Measurements from ENCODE around the gene GJC3.
"Not testable (repeated sequence)": the region's sequence is repeated elsewhere in the genome, so short reads cannot be mapped to it uniquely, and the experiment has no call there.

The GJC3 gene

GRCh38 chr7:99928994-99929729 lies at the start of gene GJC3:
GJC3 (minus strand) TSS chr7:99929620; CDS start chr7:99929620, 0 bp downstream.
- DNase-seq, result peak; percentile 36

- DNase-seq, result no peak
These were observed 47.2 kb upstream of the GJC3 start for GRCh38 chr7:99976626-99977025.

GRCh38 chr7:99975782-99976521 lies 46.5 kb upstream of the GJC3 start, which contains the start of gene AZGP1:
AZGP1 (minus strand) TSS chr7:99976031; CDS start chr7:99976020, 11 bp downstream.
- DNase-seq, result no peak

GRCh38 chr7:99974681-99975080 lies 45.3 kb upstream of the GJC3 start:
- no peak for DNase-seq

GRCh38 chr7:99973817-99974216 lies 44.4 kb upstream of the GJC3 start:
- not testable (repeated sequence) for DNase-seq

DNA sequence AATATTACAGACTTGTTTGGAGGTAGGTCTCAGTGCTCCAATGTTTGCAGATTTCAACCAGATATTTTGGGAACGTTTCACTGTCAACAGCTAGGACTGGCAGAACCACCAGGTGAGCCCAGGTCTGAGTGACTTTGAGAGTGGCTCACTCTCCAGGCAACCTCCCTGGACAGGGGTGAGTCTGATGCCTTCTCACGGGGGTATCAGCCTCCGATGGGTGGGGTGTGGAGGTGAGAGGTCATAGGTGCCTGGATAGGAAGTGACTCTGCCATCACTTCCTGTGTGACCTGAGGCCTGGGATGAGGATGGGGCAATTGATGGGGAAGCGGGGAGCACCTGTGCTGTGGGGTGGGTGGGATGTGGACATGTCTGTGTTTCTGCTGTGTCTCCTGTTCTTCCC lies 41.8 kb upstream of the GJC3 start:
- no peak for DNase-seq

GRCh38 chr7:99969813-99970212 lies 40.4 kb upstream of the GJC3 start:
- not testable (repeated sequence) for DNase-seq

DNA sequence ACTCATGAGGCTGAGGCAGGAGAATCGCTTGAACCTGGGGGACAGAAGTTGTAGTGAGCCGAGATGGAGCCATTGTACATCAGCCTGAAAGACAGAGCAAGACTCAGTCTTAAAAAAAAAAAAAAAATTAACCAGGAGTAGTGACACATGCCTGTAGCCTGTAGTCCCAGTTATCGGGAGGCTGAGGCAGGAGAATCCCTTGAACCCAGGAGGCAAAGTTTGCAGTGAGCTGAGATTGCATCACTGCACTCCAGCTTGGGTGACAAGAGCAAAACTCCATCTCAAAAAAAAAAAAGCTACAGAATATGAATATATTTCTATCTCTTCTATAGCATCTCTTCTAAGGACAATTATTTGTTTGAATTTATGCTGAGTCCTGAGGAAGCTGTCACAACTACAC lies 39.9 kb upstream of the GJC3 start:
- no peak for DNase-seq

- no peak for DNase-seq
These were observed 29.3 kb upstream of the GJC3 start for GRCh38 chr7:99958564-99959227.

DNA sequence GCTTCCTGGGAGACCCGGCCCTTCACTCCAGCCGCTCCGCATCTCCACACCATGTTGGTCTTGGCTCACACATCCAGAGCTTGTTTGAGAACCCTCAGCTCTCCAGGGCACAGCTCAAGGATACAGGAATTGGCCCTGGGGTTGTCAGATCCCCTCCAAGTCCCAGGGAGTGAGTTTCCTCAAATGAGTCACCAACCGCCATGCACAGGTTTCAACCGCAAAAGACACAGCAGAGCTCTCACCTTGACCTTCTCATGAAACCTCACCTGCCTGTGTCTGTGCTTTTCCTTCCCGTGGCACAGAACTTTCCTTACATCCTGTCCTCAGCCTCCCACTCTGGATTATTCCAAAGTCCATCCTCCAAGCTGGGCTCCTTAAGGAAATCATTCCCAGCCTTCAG lies 25.8 kb upstream of the GJC3 start:
- no peak for DNase-seq

DNA sequence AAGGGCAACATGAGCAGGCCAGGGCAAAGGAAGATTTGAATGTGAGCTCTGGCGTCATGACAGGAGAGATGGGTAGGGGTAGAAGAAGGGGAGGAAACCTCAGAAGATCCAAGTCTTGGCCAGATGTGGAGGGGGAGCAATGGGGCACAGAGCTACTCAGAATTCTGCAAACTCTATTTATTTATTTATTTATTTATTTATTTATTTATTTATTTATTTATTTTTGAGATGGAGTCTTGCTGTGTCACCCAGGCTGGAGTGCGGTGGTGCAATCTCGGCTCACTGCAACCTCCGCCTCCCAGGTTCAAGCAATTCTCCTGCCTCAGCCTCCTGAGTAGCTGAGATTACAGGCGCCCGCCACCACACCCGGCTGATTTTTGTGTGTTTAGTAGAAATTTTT lies 25.2 kb upstream of the GJC3 start:
- not testable (repeated sequence) for DNase-seq

GRCh38 chr7:99953649-99954048 lies 24.2 kb upstream of the GJC3 start:
- no peak for DNase-seq

DNA sequence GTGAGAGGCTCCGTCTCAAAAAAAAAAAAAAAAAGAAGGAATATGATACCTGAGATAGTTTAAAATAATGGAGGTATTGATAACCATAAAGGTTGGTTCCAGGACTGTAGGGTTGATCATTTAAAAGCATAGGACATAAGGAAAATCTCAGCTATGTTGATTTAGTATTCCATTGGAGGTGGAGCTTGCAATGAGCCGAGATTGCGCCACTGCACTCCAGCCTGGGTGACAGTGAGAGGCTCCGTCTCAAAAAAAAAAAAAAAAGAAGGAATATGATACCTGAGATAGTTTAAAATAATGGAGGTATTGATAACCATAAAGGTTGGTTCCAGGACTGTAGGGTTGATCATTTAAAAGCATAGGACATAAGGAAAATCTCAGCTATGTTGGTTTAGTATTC lies 23.2 kb upstream of the GJC3 start:
- not testable (repeated sequence) for DNase-seq

DNA sequence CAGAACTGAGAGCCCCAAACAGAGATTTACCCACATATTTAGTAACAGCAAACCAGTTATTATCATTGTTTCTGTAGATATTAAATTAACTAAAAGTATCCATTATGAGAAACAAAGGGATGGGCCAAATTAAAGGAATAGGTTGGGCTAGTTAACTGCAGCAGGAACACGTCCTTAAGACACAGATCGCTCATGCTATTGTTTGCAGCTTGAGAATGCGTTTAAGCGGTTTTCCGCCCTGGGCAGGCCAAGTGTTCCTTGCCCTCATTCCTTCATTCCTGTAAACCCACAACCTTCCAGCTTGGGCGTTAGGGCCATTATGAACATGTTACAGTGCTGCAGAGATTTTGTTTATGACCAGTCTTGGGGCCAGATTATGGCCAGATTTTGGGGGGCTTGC lies 21.4 kb upstream of the GJC3 start:
- DNase-seq, result not testable (repeated sequence)

DNA sequence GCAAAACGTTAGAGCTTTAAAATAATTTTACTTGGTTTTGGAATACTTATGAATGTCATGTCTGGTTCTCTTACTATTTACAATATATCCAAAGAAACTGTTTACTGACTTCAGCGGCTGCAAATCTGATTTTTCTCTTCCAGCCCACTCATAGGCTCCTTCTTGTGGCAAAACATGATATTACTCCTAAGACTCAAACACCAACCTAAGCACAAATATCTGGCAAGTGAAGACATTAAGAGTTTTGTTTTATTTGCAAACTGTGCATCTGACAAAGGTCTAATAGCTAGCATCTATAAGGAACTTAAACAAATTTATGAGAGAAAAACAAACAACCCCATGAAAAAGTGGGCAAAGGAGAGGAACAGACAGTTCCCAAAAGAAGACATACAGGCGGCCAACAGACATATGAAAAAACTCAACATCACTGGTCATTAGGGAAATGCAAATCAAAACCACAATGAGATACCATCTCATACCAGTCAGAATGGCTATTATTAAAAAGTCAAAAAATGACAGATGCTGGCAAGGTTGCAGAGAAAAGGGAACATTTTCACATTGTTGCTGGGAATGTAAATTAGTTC lies 20.3 kb upstream of the GJC3 start:
- DNase-seq, result no peak

GRCh38 chr7:99947608-99948007 lies 18.2 kb upstream of the GJC3 start:
- no peak for DNase-seq

- no peak for DNase-seq
These were observed 15.2 kb upstream of the GJC3 start for GRCh38 chr7:99944497-99945070.

- no peak for DNase-seq
These were observed 14.4 kb upstream of the GJC3 start for GRCh38 chr7:99943641-99944496.

- no peak for DNase-seq
These were observed 8.9 kb upstream of the GJC3 start for GRCh38 chr7:99938296-99938695.

DNA sequence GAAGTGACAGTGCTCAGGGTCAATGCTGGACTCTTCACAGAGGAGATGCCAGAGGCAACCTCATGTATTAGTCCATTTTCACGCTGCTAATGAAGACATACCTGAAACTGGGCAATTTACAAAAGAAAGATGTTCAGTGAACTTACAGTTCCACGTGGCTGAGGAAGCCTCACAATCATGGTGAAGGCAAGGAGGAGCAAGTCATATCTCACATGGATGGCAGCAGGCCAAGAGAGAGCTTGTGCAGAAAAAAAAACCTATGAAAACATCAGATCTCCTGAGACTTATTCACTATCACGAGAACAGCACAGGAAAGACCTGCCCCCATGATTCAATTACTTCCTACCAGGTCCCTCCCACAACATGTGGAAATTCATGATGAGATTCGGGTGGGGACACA lies 5.6 kb upstream of the GJC3 start:
- not testable (repeated sequence) for DNase-seq

- no peak for DNase-seq
These were observed 956 bp upstream of the GJC3 start for GRCh38 chr7:99930376-99930775.

- no peak for DNase-seq
These were observed 272 bp upstream of the GJC3 start for GRCh38 chr7:99929730-99930053.
